GM08714 (cell line): ENCODE data around the gene CDC26.
"Not testable (repeated sequence)": the region's sequence is repeated elsewhere in the genome, so short reads cannot be mapped to it uniquely, and the experiment has no call there.

Source experiments
- H3K4me3 ChIP-seq: fragments of 200-500 bp; sonication (Bioruptor generic); 2 replicates; pipeline ENCODE4 v1.5.1; 2014; ENCODE audit warnings: mild to moderate bottlenecking, low read length, inconsistent platforms
- ZNF274 ChIP-seq: IDR thresholded peaks from 2 replicates; pipeline ENCODE4 v1.6.1; 2012; ENCODE audit warnings: mild to moderate bottlenecking, low read depth, low read length

CDC26 gene

GRCh38 chr9:113238202-113238858 is 37.0 kb downstream of the CDC26 start:
- TF ChIP-seq ZNF274: no peak
- H3K4me3 ChIP-seq: no peak overlapping the region

- no peak overlapping the region for H3K4me3 ChIP-seq
- no peak for TF ChIP-seq ZNF274
Observed at GRCh38 chr9:113237026-113237425, 38.3 kb downstream of the CDC26 start.

- not testable (repeated sequence) for H3K4me3 ChIP-seq
Observed at GRCh38 chr9:113235701-113236255, 39.6 kb downstream of the CDC26 start.

- TF ChIP-seq ZNF274: no peak
- no peak overlapping the region for H3K4me3 ChIP-seq
Observed at GRCh38 chr9:113231701-113232100, 43.7 kb downstream of the CDC26 start.

- H3K4me3 ChIP-seq: no peak overlapping the region
- TF ChIP-seq ZNF274: no peak
Observed at GRCh38 chr9:113228130-113228665, 47.2 kb downstream of the CDC26 start.

- H3K4me3 ChIP-seq: no peak overlapping the region
- no peak for TF ChIP-seq ZNF274
Observed at GRCh38 chr9:113227436-113227835, 47.9 kb downstream of the CDC26 start.

GRCh38 chr9:113223963-113224362 is 51.4 kb downstream of the CDC26 start:
- no peak for TF ChIP-seq ZNF274
- H3K4me3 ChIP-seq: no peak overlapping the region

GRCh38 chr9:113222482-113222841 is 52.9 kb downstream of the CDC26 start:
- H3K4me3 ChIP-seq: peak overlapping the region; percentile 92
- no peak for TF ChIP-seq ZNF274

GRCh38 chr9:113221800-113222481 is 53.4 kb downstream of the CDC26 start:
- TF ChIP-seq ZNF274: no peak
- peak overlapping the region; percentile 92 for H3K4me3 ChIP-seq

- no peak for TF ChIP-seq ZNF274
- H3K4me3 ChIP-seq: peak within 1 kb of the TSS; percentile 96
Observed at GRCh38 chr9:113221003-113221799, 54.2 kb downstream of the CDC26 start, which contains the start of the genes FKBP15 and SLC31A1. TSS of gene FKBP15 (minus strand) at chr9:113221277. CDS start at chr9:113221243, 34 bp downstream. TSS of gene SLC31A1 (plus strand) at chr9:113221544. CDS start at chr9:113256149, 34,605 bp downstream.

- no peak for TF ChIP-seq ZNF274
- H3K4me3 ChIP-seq: peak overlapping the region; percentile 96
Observed at GRCh38 chr9:113220467-113221002, 54.8 kb downstream of the CDC26 start.

GRCh38 chr9:113219969-113220368 is 55.4 kb downstream of the CDC26 start:
- TF ChIP-seq ZNF274: no peak
- H3K4me3 ChIP-seq: peak overlapping the region; percentile 96

GRCh38 chr9:113219186-113219936 is 56.0 kb downstream of the CDC26 start:
- no peak for TF ChIP-seq ZNF274
- H3K4me3 ChIP-seq: peak overlapping the region; percentile 96
